Measurements from ENCODE around the gene TCL1A. TPM values are rescaled to one million over a fixed set of nuclear protein-coding genes. Genes with fewer than 3 reads are reported as not detected.

TCL1A gene
- total and polyA plus RNA-seq, 2 donors (not counting 3 experiments of a cell fraction or from before 2014, with no cell fraction given), result not detected

DNA sequence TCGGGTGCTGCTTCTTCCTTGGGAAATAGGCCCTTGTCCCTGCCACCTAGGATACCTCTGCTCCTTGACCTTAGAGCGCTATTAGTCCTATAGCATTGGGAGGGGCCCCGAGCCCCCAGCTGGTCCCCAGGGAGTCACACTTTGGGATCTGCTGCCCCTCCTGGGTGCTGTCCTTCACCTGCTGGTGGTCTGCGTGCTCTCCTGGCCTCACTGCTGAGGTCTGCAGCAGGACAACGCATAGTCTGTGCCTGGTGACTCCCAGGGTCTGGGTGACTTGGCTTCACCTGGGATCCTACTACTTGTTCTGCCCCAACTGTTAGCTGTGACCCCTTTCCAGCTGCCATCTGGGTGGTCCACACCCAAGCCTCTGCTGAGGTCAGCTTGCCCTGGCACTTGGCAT, 18.9 kb downstream of the TCL1A start:
- Histone ChIP-seq H2AFZ (ENCODE audit: low read depth, low read length) (no peak overlapping the region), H3K79me2 (ENCODE audit: control insufficient read depth, insufficient read depth, low read length) (no peaks in the 10 kb centered on the region), H3K4me3 (replicated peaks in 1 of 3; ENCODE audit: insufficient read depth in 1 of 3, low read depth in 1 of 3, low read length in 3 of 3) (no peak overlapping the region), H3K4me2 (ENCODE audit: insufficient read depth, low read length) (no peak overlapping the region), H3K9me3 (replicated peaks; ENCODE audit: control insufficient read depth, insufficient read depth, low read length) (no peaks in the 10 kb centered on the region), H3K9me1 (replicated peaks; ENCODE audit: control insufficient read depth, extremely low read depth, insufficient read depth, low read length) (no peaks in the 10 kb centered on the region), H3K27ac (ENCODE audit: insufficient read depth, low read depth, low read length) (no peak overlapping the region), H3K4me1 (ENCODE audit: control insufficient read depth, extremely low read depth, insufficient read depth, low read length) (no peaks in the 10 kb centered on the region), H3K27me3 (ENCODE audit: control insufficient read depth in 2 of 2, insufficient read depth in 2 of 2, low read length in 2 of 2) (no peaks in the 10 kb centered on the region), H4K20me1 (replicated peaks; ENCODE audit: control insufficient read depth, extremely low read depth, insufficient read depth, low read length) (no peaks in the 10 kb centered on the region), H3K36me3 (ENCODE audit: control insufficient read depth in 2 of 2, extremely low read depth in 1 of 2, insufficient read depth in 2 of 2, low read length in 2 of 2) (no peaks in the 10 kb centered on the region), H3K9ac (replicated peaks; ENCODE audit: extremely low read depth, insufficient read depth, low read length) (no peak overlapping the region)
- no peak for FAIRE-seq
- TF ChIP-seq GATA2 (IDR thresholded peaks at IDR 0.05; ENCODE audit: insufficient read depth, insufficient read length, low read depth, low read length) (no peak), JUN (IDR thresholded peaks at IDR 0.05; ENCODE audit: borderline replicate concordance, insufficient read depth, insufficient read length, low read depth) (no peak), FOS (IDR thresholded peaks at IDR 0.05; ENCODE audit: borderline replicate concordance, insufficient read depth, low read length) (no peak), EZH2 (IDR thresholded peaks at IDR 0.05; ENCODE audit: borderline replicate concordance, low read depth, low read length, severe bottlenecking) (no peak), POLR2A (IDR thresholded peaks at IDR 0.05; ENCODE audit: low read depth, low read length) (no peak), MAX (IDR thresholded peaks at IDR 0.05; ENCODE audit: insufficient read depth, insufficient read length) (no peak), MYC (IDR thresholded peaks at IDR 0.05; ENCODE audit: low read depth, low read length) (no peak), POLR2AphosphoS5 (IDR thresholded peaks at IDR 0.05; ENCODE audit: insufficient read depth, low read depth, low read length) (no peak)
- TF ChIP-seq, protein P1, sequence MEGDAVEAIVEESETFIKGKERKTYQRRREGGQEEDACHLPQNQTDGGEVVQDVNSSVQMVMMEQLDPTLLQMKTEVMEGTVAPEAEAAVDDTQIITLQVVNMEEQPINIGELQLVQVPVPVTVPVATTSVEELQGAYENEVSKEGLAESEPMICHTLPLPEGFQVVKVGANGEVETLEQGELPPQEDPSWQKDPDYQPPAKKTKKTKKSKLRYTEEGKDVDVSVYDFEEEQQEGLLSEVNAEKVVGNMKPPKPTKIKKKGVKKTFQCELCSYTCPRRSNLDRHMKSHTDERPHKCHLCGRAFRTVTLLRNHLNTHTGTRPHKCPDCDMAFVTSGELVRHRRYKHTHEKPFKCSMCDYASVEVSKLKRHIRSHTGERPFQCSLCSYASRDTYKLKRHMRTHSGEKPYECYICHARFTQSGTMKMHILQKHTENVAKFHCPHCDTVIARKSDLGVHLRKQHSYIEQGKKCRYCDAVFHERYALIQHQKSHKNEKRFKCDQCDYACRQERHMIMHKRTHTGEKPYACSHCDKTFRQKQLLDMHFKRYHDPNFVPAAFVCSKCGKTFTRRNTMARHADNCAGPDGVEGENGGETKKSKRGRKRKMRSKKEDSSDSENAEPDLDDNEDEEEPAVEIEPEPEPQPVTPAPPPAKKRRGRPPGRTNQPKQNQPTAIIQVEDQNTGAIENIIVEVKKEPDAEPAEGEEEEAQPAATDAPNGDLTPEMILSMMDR (IDR thresholded peaks at IDR 0.05; ENCODE audit: extremely low read depth in 1 of 2, insufficient read depth in 1 of 2, low read depth in 1 of 2, low read length in 2 of 2), result no peak
- BruUV-seq (replicated peaks), result no TSS peak
- DNase-seq (ENCODE audit: low read depth, low spot score), result no peak
- ChIA-PET CTCF (no interaction called here), POLR2A (no interaction called here)
- intact Hi-C loops (cut with micrococcal nuclease), result no loop called here
- dilution Hi-C loops (cut with MboI; ENCODE audit: extremely low pct_ligation_motif_present, low sequenced_read_pairs), result no loop called here

All from endothelial cell of umbilical vein (primary cell).